ENCODE measurements around the gene DHX30.
A peak's percentile ranks its signal among the peaks of the same experiment; 100 is the strongest.

DNA sequence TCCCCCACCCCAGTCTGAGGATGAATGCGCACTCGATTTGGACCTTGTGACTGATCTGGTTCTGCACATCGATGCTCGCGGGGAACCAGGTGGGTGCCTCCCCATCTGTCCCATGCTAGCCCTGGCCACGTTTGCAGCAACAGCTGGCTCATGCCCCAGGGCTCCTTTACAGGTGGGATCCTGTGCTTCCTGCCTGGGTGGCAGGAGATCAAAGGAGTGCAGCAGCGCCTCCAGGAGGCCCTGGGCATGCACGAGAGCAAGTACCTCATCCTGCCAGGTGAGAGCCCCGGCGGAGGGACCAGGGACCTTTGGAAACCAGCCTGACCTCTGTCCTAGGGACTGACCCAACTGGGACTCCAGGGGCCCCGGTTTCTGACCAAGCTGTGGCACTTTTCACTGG is 44.3 kb downstream of the DHX30 start:
- TF ChIP-seq, protein P1, sequence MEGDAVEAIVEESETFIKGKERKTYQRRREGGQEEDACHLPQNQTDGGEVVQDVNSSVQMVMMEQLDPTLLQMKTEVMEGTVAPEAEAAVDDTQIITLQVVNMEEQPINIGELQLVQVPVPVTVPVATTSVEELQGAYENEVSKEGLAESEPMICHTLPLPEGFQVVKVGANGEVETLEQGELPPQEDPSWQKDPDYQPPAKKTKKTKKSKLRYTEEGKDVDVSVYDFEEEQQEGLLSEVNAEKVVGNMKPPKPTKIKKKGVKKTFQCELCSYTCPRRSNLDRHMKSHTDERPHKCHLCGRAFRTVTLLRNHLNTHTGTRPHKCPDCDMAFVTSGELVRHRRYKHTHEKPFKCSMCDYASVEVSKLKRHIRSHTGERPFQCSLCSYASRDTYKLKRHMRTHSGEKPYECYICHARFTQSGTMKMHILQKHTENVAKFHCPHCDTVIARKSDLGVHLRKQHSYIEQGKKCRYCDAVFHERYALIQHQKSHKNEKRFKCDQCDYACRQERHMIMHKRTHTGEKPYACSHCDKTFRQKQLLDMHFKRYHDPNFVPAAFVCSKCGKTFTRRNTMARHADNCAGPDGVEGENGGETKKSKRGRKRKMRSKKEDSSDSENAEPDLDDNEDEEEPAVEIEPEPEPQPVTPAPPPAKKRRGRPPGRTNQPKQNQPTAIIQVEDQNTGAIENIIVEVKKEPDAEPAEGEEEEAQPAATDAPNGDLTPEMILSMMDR (optimal IDR thresholded peaks at IDR 0.05 in 1 of 3, IDR thresholded peaks at IDR 0.05 in 1 of 3, conservative IDR thresholded peaks at IDR 0.05 in 1 of 3; ENCODE audit: extremely low read depth in 1 of 3, insufficient read depth in 2 of 3, low read length in 3 of 3) = peak in 1 of 3 experiments; percentile 9
- TF ChIP-seq EZH2 (IDR thresholded peaks at IDR 0.05; ENCODE audit: low read length) = no peak
